Left ventricle myocardium inferior (tissue), 1 donor: ENCODE measurements around the gene FGF11. TPM values are rescaled to one million over a fixed set of nuclear protein-coding genes. Genes with fewer than 3 reads are reported as not detected.
"Not testable (repeated sequence)": the region's sequence is repeated elsewhere in the genome, so short reads cannot be mapped to it uniquely, and the experiment has no call there.

Experiments
- DNase-seq: peaks from one replicate; pipeline ENCODE4 v3.0.0-alpha.2; 2020
- H3K27ac ChIP-seq: fragments of 200-600 bp; replicated peaks from 2 replicates; pipeline ENCODE4 v1.8.0; 2021
- H3K27me3 ChIP-seq: fragments of 200-600 bp; 2 replicates; pipeline ENCODE4 v1.8.0; 2021; ENCODE audit warnings: low read depth
- H3K36me3 ChIP-seq: fragments of 200-600 bp; 2 replicates; pipeline ENCODE4 v1.8.0; 2021
- H3K4me1 ChIP-seq: fragments of 200-600 bp; 2 replicates; pipeline ENCODE4 v1.8.0; 2021
- H3K4me3 ChIP-seq: fragments of 200-600 bp; 2 replicates; pipeline ENCODE4 v1.8.0; 2021; ENCODE audit warnings: mild to moderate bottlenecking, moderate library complexity
- H3K9me3 ChIP-seq: fragments of 200-600 bp; replicated peaks from 2 replicates; pipeline ENCODE4 v1.8.0; 2021
- intact Hi-C: fragments of 100-400 bp; cut with micrococcal nuclease; formaldehyde crosslinking; loops from one replicate; pipeline ENCODE4 v1.11.0; 2022
- total RNA-seq: library from RNA; stranded (reverse); fragmentation: NEBNext Ultra II Directional; extraction: Animal tissue kit (Norgen Biotek cat#: 25700); gene quantifications from one replicate; pipeline ENCODE4 v1.2.1, GENCODE V29; 2021
- TF ChIP-seq, protein P1 (sequence below): fragments of 200-600 bp; IDR thresholded peaks from 2 replicates; pipeline ENCODE4 v1.8.0; 2021; ENCODE audit warnings: antibody characterized with exemption, mild to moderate bottlenecking, borderline replicate concordance
- donor health status: DM: no; HTN: yes; CAD: no; lungs with severe emphysema.

The FGF11 gene
- total RNA-seq, 1 donor from 2014 or later: 6.5 TPM

GRCh38 chr17:7478276-7479212, 39.2 kb downstream of the FGF11 start:
- Histone ChIP-seq H3K4me1 (peaks cover 94% of the 10 kb centered on the region), H3K4me3 (peak overlapping the region; percentile 100), H3K27me3 (no peaks in the 10 kb centered on the region), H3K9me3 (no peaks in the 10 kb centered on the region), H3K27ac (peak overlapping the region; percentile 100), H3K36me3 (no peaks in the 10 kb centered on the region)
- TF ChIP-seq, protein P1, sequence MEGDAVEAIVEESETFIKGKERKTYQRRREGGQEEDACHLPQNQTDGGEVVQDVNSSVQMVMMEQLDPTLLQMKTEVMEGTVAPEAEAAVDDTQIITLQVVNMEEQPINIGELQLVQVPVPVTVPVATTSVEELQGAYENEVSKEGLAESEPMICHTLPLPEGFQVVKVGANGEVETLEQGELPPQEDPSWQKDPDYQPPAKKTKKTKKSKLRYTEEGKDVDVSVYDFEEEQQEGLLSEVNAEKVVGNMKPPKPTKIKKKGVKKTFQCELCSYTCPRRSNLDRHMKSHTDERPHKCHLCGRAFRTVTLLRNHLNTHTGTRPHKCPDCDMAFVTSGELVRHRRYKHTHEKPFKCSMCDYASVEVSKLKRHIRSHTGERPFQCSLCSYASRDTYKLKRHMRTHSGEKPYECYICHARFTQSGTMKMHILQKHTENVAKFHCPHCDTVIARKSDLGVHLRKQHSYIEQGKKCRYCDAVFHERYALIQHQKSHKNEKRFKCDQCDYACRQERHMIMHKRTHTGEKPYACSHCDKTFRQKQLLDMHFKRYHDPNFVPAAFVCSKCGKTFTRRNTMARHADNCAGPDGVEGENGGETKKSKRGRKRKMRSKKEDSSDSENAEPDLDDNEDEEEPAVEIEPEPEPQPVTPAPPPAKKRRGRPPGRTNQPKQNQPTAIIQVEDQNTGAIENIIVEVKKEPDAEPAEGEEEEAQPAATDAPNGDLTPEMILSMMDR: no peak
- intact Hi-C loops: no loop called here
- peak; percentile 61 for DNase-seq

- H3K4me1 ChIP-seq: peaks cover 85% of the 10 kb centered on the region
- H3K4me3 ChIP-seq: peak within 1 kb of the TSS; percentile 100
- intact Hi-C loops: no loop called here
- H3K36me3 ChIP-seq: no peaks in the 10 kb centered on the region
- TF ChIP-seq, protein P1: no peak
- no peaks in the 10 kb centered on the region for H3K9me3 ChIP-seq
- H3K27me3 ChIP-seq: no peaks in the 10 kb centered on the region
- DNase-seq: peak; percentile 70
- peak within 1 kb of the TSS; percentile 100 for H3K27ac ChIP-seq
These were observed 40.1 kb downstream of the FGF11 start, which contains the start of gene ZBTB4 for GRCh38 chr17:7479213-7480088. Gene ZBTB4 (minus strand): TSS chr17:7479631. CDS start chr17:7466801, 12,830 bp downstream.

DNA sequence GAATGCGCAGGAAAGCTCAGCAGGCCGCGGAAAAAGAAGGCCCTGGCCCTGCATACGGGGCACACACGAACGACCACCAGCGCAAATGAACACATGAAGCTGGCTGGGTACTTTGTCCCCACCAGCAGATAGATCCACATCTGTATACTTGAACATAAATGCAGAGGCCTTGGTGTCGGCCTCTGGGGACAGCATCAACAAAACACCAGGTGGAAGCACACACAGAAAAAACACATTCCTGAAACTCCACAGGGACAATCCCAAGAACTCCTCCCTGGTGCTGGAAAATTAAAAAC, 40.7 kb downstream of the FGF11 start:
- H3K4me1 ChIP-seq: peaks cover 80% of the 10 kb centered on the region
- H3K4me3 ChIP-seq: peak overlapping the region; percentile 100
- intact Hi-C loops: no loop called here
- DNase-seq: no peak
- H3K36me3 ChIP-seq: no peaks in the 10 kb centered on the region
- no peaks in the 10 kb centered on the region for H3K27me3 ChIP-seq
- H3K9me3 ChIP-seq: no peaks in the 10 kb centered on the region
- H3K27ac ChIP-seq: peak overlapping the region; percentile 100
- TF ChIP-seq, protein P1: no peak

DNA sequence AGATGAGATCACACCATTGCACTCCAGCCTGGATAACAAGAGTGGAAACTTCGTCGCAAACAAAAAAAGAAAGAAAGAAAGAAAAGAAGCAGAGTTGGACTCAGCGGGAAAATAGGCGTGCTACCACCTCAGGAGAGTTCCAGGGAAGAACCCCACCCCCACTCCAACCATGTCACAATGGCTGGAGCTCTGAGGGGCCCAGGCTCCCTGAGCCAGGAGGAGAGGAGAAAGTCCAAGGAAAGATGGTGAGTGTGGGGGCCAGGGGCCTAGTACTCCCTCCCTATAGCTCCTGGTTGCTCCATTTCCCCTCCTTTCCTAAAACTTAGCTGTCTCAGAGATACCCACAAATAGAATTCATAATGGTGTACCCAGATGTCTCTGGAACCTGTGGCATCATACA, 42.0 kb downstream of the FGF11 start, which contains the start of gene SLC35G6:
Gene SLC35G6, plus strand, starts transcription at position 172 of the 400 bp plus-strand sequence. Its CDS starts 71 bp downstream, at position 243.
- Histone ChIP-seq H3K4me1 (peaks cover 80% of the 10 kb centered on the region), H3K27ac (peak within 1 kb of the TSS; percentile 100), H3K4me3 (peak within 1 kb of the TSS; percentile 100)
- intact Hi-C loops, H3K27me3 ChIP-seq, H3K36me3 ChIP-seq, H3K9me3 ChIP-seq, DNase-seq: not testable (repeated sequence)

DNA sequence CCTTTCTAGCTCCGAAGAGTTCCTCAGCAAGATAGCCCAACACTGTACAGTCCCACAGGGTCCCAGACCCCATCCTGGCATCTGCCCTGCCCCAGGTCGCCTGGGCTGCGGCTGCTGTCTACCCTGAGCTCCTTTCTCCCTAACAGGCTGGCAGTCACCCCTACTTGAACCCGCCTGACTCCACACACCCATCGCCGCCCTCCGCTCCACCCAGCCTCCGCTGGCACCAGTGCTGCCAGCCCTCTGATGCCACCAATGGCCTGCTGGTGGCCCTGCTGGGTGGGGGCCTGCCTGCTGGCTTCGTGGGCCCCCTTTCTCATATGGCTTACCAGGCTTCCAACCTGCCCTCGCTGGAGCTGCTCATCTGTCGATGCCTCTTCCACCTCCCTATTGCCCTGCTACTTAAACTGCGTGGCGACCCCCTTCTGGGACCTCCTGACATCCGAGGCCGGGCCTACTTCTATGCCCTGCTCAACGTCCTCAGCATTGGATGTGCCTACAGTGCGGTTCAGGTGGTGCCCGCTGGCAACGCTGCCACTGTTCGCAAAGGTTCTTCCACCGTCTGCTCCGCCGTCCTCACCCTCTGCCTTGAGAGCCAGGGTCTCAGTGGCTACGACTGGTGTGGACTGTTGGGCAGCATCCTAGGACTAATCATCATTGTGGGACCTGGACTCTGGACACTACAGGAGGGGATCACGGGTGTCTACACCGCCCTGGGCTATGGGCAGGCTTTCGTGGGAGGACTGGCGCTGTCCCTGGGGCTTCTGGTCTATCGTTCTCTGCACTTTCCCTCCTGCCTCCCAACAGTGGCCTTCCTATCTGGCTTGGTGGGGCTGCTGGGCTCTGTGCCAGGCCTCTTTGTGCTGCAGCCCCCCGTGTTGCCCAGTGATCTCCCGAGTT, 42.8 kb downstream of the FGF11 start:
- DNase-seq, intact Hi-C loops, H3K9me3 ChIP-seq, H3K27me3 ChIP-seq, H3K4me3 ChIP-seq, H3K36me3 ChIP-seq: not testable (repeated sequence)
- Histone ChIP-seq H3K4me1 (peaks cover 80% of the 10 kb centered on the region), H3K27ac (peak overlapping the region; percentile 100)

DNA sequence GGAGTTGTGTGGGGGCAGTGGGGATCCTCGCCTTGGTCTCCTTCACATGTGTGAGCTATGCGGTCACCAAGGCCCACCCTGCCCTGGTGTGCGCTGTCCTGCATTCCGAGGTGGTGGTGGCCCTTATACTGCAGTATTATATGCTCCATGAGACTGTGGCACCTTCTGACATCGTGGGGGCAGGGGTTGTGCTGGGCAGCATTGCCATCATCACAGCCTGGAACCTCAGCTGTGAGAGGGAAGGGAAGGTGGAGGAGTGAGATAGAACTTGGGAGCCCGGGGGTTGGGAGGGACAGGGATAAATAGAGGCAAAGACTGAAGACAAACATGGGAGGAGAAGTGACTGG, 43.4 kb downstream of the FGF11 start:
- Histone ChIP-seq H3K4me3 (peak overlapping the region; percentile 78), H3K27ac (peak overlapping the region; percentile 100), H3K4me1 (peaks cover 80% of the 10 kb centered on the region)
- H3K36me3 ChIP-seq, DNase-seq, intact Hi-C loops, H3K9me3 ChIP-seq, H3K27me3 ChIP-seq: not testable (repeated sequence)
